HepG2 (cell line): ENCODE results near the gene HYLS1. TPM values are rescaled to one million over a fixed set of nuclear protein-coding genes. Genes with fewer than 3 reads are reported as not detected.
A peak's percentile ranks its signal among the peaks of the same experiment; 100 is the strongest.

Source experiments
- ATAC-seq: fragments of 200-7000 bp; cut with Tn5 transposase; 3 replicates; pipeline ENCODE4 v1.9.1; 2020; ENCODE audit warnings: mild to moderate bottlenecking, moderate library complexity
- BruUV-seq: library from RNA; stranded (reverse); fragments of 400-500 nt; replicated peaks from 2 replicates; lab custom pipeline; 2021; lab: Mats Ljungman, UMichigan
- CTCF ChIA-PET: fragments of 300-600 bp; formaldehyde crosslinking; extraction: SDS; loops from one replicate; lab custom pipeline; 2021; ENCODE audit warnings: low total read pairs, inconsistent platforms, low intra/inter-chr PET ratio; lab: Yijun Ruan, JAX
- POLR2A ChIA-PET: fragments of 350-600 bp; sonication (Branson Sonifier 250); formaldehyde crosslinking; loops from one replicate; lab custom pipeline; 2020; ENCODE audit warnings: antibody characterized with exemption, inconsistent platforms; lab: Yijun Ruan, JAX
- DNase-seq: peaks from one replicate; pipeline ENCODE4 v3.0.0-alpha.2; 2015; ENCODE audit warnings: low spot score
- FAIRE-seq: peaks from 3 replicates; lab custom pipeline; 2011; peaks lifted over from hg19 to GRCh38; lab: Jason Lieb, UNC
- H2AFZ ChIP-seq: one replicate; pipeline ENCODE4 v1.6.1; 2011; ENCODE audit warnings: low read length, inconsistent platforms
- H3K27ac ChIP-seq: fragments of 300-600 bp; 3 replicates; pipeline ENCODE4 v1.8.0; 2011; ENCODE audit warnings: mixed run types, mild to moderate bottlenecking, mixed read lengths, low read length, inconsistent platforms; ENCODE audit not compliant: insufficient read depth; ENCODE audit errors: extremely low read length
- H3K27me3 ChIP-seq, 2 experiments: fragments of 200-600 bp in 1 of 2; 2 replicates in 1 of 2; 3 replicates in 1 of 2; pipeline versions ENCODE4 v1.6.0 to v1.8.0; 2011; ENCODE audit warnings: low read length in 2 of 2, mild to moderate bottlenecking in 2 of 2, moderate library complexity in 2 of 2, inconsistent platforms in 1 of 2; ENCODE audit not compliant: insufficient read depth in 2 of 2, control insufficient read depth in 1 of 2
- H3K36me3 ChIP-seq, 2 experiments: fragments of 200-600 bp in 1 of 2; replicated peaks in 1 of 2; 2 replicates in 1 of 2; 3 replicates in 1 of 2; pipeline versions ENCODE4 v1.5.1 to v1.8.0; 2011; ENCODE audit warnings: low read length in 2 of 2, inconsistent platforms in 1 of 2; ENCODE audit not compliant: insufficient read depth in 2 of 2, control insufficient read depth in 1 of 2
- H3K4me1 ChIP-seq: 2 replicates; pipeline ENCODE4 v1.5.1; 2012; ENCODE audit warnings: low read length, inconsistent platforms; ENCODE audit not compliant: insufficient read depth
- H3K4me2 ChIP-seq: 2 replicates; pipeline ENCODE4 v1.6.0; 2011; ENCODE audit warnings: low read depth, low read length, inconsistent platforms
- H3K4me3 ChIP-seq, 3 experiments: fragments of 200-600 bp in 1 of 3; sonication (generic), shearing (Covaris generic) in 1 of 3; replicated peaks in 1 of 3; 2 replicates each; pipeline ENCODE4 v1.5.1; 2011 to 2016; ENCODE audit warnings: low read length in 3 of 3, inconsistent platforms in 2 of 3, low read depth in 2 of 3, mild to moderate bottlenecking in 2 of 3, control low read depth in 1 of 3, mixed read lengths in 1 of 3; ENCODE audit not compliant: insufficient read depth in 1 of 3
- H3K79me2 ChIP-seq: one replicate; pipeline ENCODE4 v1.6.1; 2011; ENCODE audit warnings: low read length, inconsistent platforms; ENCODE audit not compliant: insufficient read depth
- H3K9ac ChIP-seq: 2 replicates; pipeline ENCODE4 v1.6.0; 2011; ENCODE audit warnings: mild to moderate bottlenecking, low read depth, low read length, inconsistent platforms; ENCODE audit not compliant: insufficient read depth
- H3K9me3 ChIP-seq: 2 replicates; pipeline ENCODE4 v1.5.1; 2012; ENCODE audit warnings: mild to moderate bottlenecking, low read length
- H4K20me1 ChIP-seq: 2 replicates; pipeline ENCODE4 v1.6.0; 2011; ENCODE audit warnings: inconsistent platforms, mild to moderate bottlenecking, low read length, moderate library complexity; ENCODE audit not compliant: insufficient read depth
- ATF1 ChIP-seq: IDR thresholded peaks from 2 replicates; pipeline ENCODE4 v1.6.1; 2016; ENCODE audit warnings: mild to moderate bottlenecking, control low read depth
- JARID2 ChIP-seq: sonication (generic); formaldehyde crosslinking; IDR thresholded peaks from 2 replicates; pipeline ENCODE4 v1.8.1; 2023; ENCODE audit warnings: missing genetic modification reagents, inconsistent platforms; ENCODE audit not compliant: insufficient replicate concordance
- MBD4 ChIP-seq: IDR thresholded peaks from 2 replicates; pipeline ENCODE4 v1.6.1; 2012; ENCODE audit warnings: low read length, inconsistent platforms, borderline replicate concordance
- POLR2AphosphoS5 ChIP-seq: IDR thresholded peaks from 2 replicates; pipeline ENCODE4 v1.6.1; 2012; ENCODE audit warnings: low read depth, low read length
- ZNF589 ChIP-seq: sonication (generic); formaldehyde crosslinking; conservative IDR thresholded peaks from 2 replicates; pipeline ENCODE4 v1.8.0; 2022; ENCODE audit warnings: mild to moderate bottlenecking, moderate library complexity, missing genetic modification reagents
- WGBS: methylation state at CpG from one replicate; pipeline ENCODE4 v1.1.6; 2017; ENCODE audit warnings: low lambda C conversion rate; 5-methylcytosine and 5-hydroxymethylcytosine counted together
- in situ Hi-C: cut with HindIII; loops from 2 replicates; pipeline ENCODE4 v1.10.0; 2017; ENCODE audit warnings: low pct_unique_long_range_greater_than_20kb; ENCODE audit not compliant: extremely low pct_ligation_motif_present
- intact Hi-C: fragments of 100-400 bp; cut with micrococcal nuclease; formaldehyde crosslinking; loops from one replicate; pipeline ENCODE4 v1.10.0; 2022; ENCODE audit not compliant: unreplicated experiment
- polyA plus RNA-seq, 8 experiments: library from polyadenylated mRNA; depleted of rRNA in 3 of 8; stranded (reverse) in 7 of 8; unstranded in 1 of 8; fragments of >200 nt; fragmentation: Illumina TruSeq in 4 of 8; extraction: Trizol in 4 of 8; gene quantifications; 2 replicates each; pipeline versions ENCODE4 v1.2.1 to v1.2.3, GENCODE V29; 2011 to 2016; ENCODE audit warnings: low read depth in 4 of 8, missing spikeins in 1 of 8, mixed read lengths in 1 of 8; ENCODE audit not compliant: insufficient read depth in 1 of 8
- total RNA-seq, 5 experiments: library from RNA; depleted of rRNA; stranded (reverse); fragments of >200 nt; fragmentation: Illumina TruSeq; extraction: Trizol; gene quantifications; 2 replicates each; pipeline ENCODE4 v1.2.3, GENCODE V29; 2016; ENCODE audit warnings: low read depth in 1 of 5
- TF ChIP-seq, protein P1 (sequence below): IDR thresholded peaks from 2 replicates; pipeline ENCODE4 v1.4.0; 2020; ENCODE audit warnings: mild to moderate bottlenecking, missing genetic modification reagents
- TF ChIP-seq, protein P2 (sequence below): sonication (generic); formaldehyde crosslinking; IDR thresholded peaks from 2 replicates; pipeline ENCODE4 v1.8.1; 2023; ENCODE audit warnings: missing genetic modification reagents, mild to moderate bottlenecking, borderline replicate concordance

The HYLS1 gene
- total and polyA plus RNA-seq, 2 of the 13 experiments (the other 11 are each of a cell fraction or from before 2014, with no cell fraction given): 1.3 to 3.8 TPM

DNA sequence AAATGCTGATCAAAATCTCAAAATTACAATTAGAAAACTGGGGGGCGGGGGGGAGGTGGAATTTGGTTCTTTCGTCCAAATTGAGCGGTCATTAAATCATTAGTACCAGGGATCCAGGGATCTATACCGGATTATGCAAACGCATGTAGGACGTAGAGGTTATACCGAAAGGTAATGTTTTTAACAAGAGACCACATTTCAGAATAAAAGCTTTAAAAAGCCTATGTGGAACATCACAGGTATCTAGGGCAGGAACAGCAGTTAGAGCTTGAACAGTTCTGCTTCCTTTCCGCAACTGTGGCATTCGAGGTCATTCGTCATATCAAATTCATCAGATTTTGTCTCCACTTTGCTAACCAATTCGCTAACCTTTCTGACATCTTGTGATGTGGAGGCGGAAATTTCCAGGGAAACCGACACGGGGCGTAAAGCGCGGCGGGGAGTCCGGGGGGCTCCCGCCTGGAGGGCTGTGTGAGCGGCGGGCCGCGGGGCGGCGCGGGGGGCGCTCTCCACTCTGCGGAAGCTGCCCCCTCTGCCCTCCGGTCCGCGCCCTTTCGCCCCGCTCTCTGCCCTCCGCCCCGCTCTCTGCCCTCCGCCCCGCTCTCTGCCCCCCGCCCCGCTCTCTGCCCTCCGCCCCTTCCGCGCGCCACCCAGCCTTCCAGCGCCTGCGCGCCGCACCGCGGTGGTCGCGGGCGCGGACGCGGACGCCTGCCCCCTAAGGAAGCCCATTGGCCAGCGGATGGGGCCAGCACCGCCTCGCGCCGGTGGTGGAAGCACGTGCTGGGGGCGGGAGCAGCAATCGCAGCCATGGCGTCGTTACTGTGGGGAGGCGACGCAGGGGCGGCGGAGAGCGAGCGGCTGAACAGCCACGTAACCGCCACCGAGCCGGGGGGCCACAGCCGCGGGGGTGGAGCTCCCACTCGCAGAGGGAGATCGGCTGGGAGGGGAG lies 16.5 kb downstream of the HYLS1 start, which contains the start of gene DDX25:
DDX25 (plus strand) TSS at position 798 of the 949 bp plus-strand sequence; CDS start at position 808, 10 bp downstream.
- ATAC-seq: no peak
- no peaks in the 10 kb centered on the region for H3K9me3 ChIP-seq
- in situ Hi-C loops (no loop called here), intact Hi-C loops (no loop called here)
- no TSS peak for BruUV-seq
- H3K4me3 ChIP-seq: peak within 1 kb of the TSS in 2 of 3 experiments; percentile 76 to 95; a peak in 3 of 6 replicates
- H4K20me1 ChIP-seq: no peaks in the 10 kb centered on the region
- 85% methylated on average over 81 of the region's 81 CpGs for WGBS
- no peaks in the 10 kb centered on the region; a peak in 2 of 5 replicates for H3K27me3 ChIP-seq
- H3K9ac ChIP-seq: no peak within 1 kb of the TSS
- peaks cover 13% of the 10 kb centered on the region for H3K4me1 ChIP-seq
- H3K27ac ChIP-seq: no peak within 1 kb of the TSS
- FAIRE-seq: no peak
- peak within 1 kb of the TSS; percentile 83 for H3K4me2 ChIP-seq
- TF ChIP-seq ZNF589 (CRISPR knock-in tag) (no peak), MBD4 (no peak), JARID2 (no peak), ATF1 (CRISPR knock-in tag) (no peak), POLR2AphosphoS5 (no peak)
- TF ChIP-seq, protein P1, sequence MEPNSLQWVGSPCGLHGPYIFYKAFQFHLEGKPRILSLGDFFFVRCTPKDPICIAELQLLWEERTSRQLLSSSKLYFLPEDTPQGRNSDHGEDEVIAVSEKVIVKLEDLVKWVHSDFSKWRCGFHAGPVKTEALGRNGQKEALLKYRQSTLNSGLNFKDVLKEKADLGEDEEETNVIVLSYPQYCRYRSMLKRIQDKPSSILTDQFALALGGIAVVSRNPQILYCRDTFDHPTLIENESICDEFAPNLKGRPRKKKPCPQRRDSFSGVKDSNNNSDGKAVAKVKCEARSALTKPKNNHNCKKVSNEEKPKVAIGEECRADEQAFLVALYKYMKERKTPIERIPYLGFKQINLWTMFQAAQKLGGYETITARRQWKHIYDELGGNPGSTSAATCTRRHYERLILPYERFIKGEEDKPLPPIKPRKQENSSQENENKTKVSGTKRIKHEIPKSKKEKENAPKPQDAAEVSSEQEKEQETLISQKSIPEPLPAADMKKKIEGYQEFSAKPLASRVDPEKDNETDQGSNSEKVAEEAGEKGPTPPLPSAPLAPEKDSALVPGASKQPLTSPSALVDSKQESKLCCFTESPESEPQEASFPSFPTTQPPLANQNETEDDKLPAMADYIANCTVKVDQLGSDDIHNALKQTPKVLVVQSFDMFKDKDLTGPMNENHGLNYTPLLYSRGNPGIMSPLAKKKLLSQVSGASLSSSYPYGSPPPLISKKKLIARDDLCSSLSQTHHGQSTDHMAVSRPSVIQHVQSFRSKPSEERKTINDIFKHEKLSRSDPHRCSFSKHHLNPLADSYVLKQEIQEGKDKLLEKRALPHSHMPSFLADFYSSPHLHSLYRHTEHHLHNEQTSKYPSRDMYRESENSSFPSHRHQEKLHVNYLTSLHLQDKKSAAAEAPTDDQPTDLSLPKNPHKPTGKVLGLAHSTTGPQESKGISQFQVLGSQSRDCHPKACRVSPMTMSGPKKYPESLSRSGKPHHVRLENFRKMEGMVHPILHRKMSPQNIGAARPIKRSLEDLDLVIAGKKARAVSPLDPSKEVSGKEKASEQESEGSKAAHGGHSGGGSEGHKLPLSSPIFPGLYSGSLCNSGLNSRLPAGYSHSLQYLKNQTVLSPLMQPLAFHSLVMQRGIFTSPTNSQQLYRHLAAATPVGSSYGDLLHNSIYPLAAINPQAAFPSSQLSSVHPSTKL (CRISPR knock-in tag): no peak
- TF ChIP-seq, protein P2, sequence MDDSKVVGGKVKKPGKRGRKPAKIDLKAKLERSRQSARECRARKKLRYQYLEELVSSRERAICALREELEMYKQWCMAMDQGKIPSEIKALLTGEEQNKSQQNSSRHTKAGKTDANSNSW (CRISPR knock-in tag): no peak
- H2AFZ ChIP-seq: no peak within 1 kb of the TSS
- DNase-seq: no peak
- peaks cover 11% of the 10 kb centered on the region for H3K79me2 ChIP-seq
- CTCF ChIA-PET: no interaction called here
- H3K36me3 ChIP-seq: no peaks in the 10 kb centered on the region; a peak in 1 of 5 replicates
- POLR2A ChIA-PET: interaction anchor here (0.7 to 1.4 kb wide), 8 partner anchors 11 to 312 kb away, joined by 3 to 17 read pairs (median 4); partner anchors contain the start of genes HYLS1 and STT3A
